ENCODE results near the gene MEIS1. TPM values are rescaled to one million over a fixed set of nuclear protein-coding genes. Genes with fewer than 3 reads are reported as not detected.

MEIS1 gene
- total and polyA plus RNA-seq, 2 of the 8 experiments (the other 6 are each of a cell fraction or from before 2014, with no cell fraction given) = 0.17 to 1.2 TPM

GRCh38 chr2:66512626-66513025, 77.7 kb downstream of the MEIS1 start:
- Histone ChIP-seq H3K27me3 (replicated peaks in 1 of 4; ENCODE audit: control insufficient read depth in 3 of 4, extremely low read depth in 1 of 4, insufficient read depth in 3 of 4, low read length in 3 of 4) (no peaks in the 10 kb centered on the region), H2AK5ac (ENCODE audit: low read depth, low read length) (no peak overlapping the region), H2BK20ac (ENCODE audit: low read length) (no peak overlapping the region), H2BK15ac (ENCODE audit: low read length) (no peak overlapping the region), H3K9me3 (ENCODE audit: insufficient read depth in 2 of 2, low read depth in 1 of 2, low read length in 1 of 2) (no peaks in the 10 kb centered on the region), H3K14ac (ENCODE audit: insufficient read length) (no peak overlapping the region), H4K5ac (ENCODE audit: insufficient read length, low read depth, low read length) (no peak overlapping the region), H3K79me2 (ENCODE audit: control insufficient read depth in 1 of 2, insufficient read depth in 2 of 2, low read length in 2 of 2) (no peaks in the 10 kb centered on the region), H3K56ac (replicated peaks; ENCODE audit: insufficient read length, low read depth, low read length) (no peak overlapping the region), H3K23me2 (ENCODE audit: low read depth, low read length) (no peaks in the 10 kb centered on the region), H2BK120ac (replicated peaks; ENCODE audit: low read depth, low read length) (no peak overlapping the region), H2AFZ (ENCODE audit: low read length) (no peak overlapping the region), H3K18ac (ENCODE audit: extremely low read depth, low read length) (no peak overlapping the region), H3K23ac (ENCODE audit: insufficient read length) (no peak overlapping the region), H4K20me1 (replicated peaks in 1 of 2; ENCODE audit: control insufficient read depth in 1 of 2, insufficient read depth in 2 of 2, low read length in 2 of 2) (no peaks in the 10 kb centered on the region), H3K36me3 (ENCODE audit: control insufficient read depth in 2 of 4, insufficient read depth in 4 of 4, low read length in 3 of 4) (no peaks in the 10 kb centered on the region), H2BK5ac (ENCODE audit: low read depth, low read length) (no peak overlapping the region), H3K4me1 (replicated peaks in 1 of 4; ENCODE audit: control insufficient read depth in 3 of 4, insufficient read depth in 4 of 4, low read length in 3 of 4) (peaks cover 4 to 16% (median 12%) of the 10 kb centered on the region in 4 experiments; a peak in 6 of 7 replicates), H2BK12ac (ENCODE audit: low read depth, low read length) (no peak overlapping the region), H3K27ac (ENCODE audit: low read depth, low read length) (no peak overlapping the region), H3K9ac (replicated peaks in 1 of 4; ENCODE audit: extremely low read depth in 1 of 4, low read depth in 3 of 4, low read length in 3 of 4) (no peak overlapping the region), H4K91ac (replicated peaks; ENCODE audit: insufficient read length, low read length) (no peak overlapping the region), H3K79me1 (ENCODE audit: low read depth, low read length) (no peaks in the 10 kb centered on the region), H4K8ac (ENCODE audit: extremely low read depth, insufficient read depth, low read length) (no peak overlapping the region), H3K4ac (replicated peaks; ENCODE audit: insufficient read length, low read depth, low read length) (no peak overlapping the region), H3K4me3 (ENCODE audit: extremely low read depth in 1 of 4, insufficient read depth in 2 of 4, low read depth in 3 of 4, low read length in 4 of 4) (no peak overlapping the region), H3K4me2 (ENCODE audit: insufficient read depth in 1 of 2, low read depth in 2 of 2, low read length in 2 of 2) (no peak overlapping the region)
- DNase-seq (ENCODE audit: low read depth in 1 of 2, low spot score in 2 of 2) = no peak
- no peak for FAIRE-seq
- POLR2A ChIA-PET (ENCODE audit: partially characterized antibody) = no interaction called here
- CTCF ChIA-PET (ENCODE audit: partially characterized antibody) = interaction anchor here (0.8 kb wide), 1 partner anchor 41 kb away, joined by 3 read pairs; no protein-coding TSS in a partner anchor
- no peak for TF ChIP-seq BCL11A (IDR thresholded peaks at IDR 0.05; ENCODE audit: low read depth in 2 of 2, low read length in 2 of 2)
- TF ChIP-seq TAF1 (IDR thresholded peaks at IDR 0.05; ENCODE audit: low read depth, low read length) = no peak
- TF ChIP-seq SIRT6 (IDR thresholded peaks at IDR 0.05; ENCODE audit: low read length) = no peak
- no peak for TF ChIP-seq TBP (IDR thresholded peaks at IDR 0.05; ENCODE audit: low read depth, low read length)
- TF ChIP-seq KDM4A (IDR thresholded peaks at IDR 0.05; ENCODE audit: low read depth, low read length, severe bottlenecking) = no peak
- no peak for TF ChIP-seq TCF12 (IDR thresholded peaks at IDR 0.05; ENCODE audit: low read depth, low read length)
- TF ChIP-seq SRF (IDR thresholded peaks at IDR 0.05; ENCODE audit: low read depth, low read length) = no peak
- no peak for TF ChIP-seq YY1 (IDR thresholded peaks at IDR 0.05; ENCODE audit: low read depth, low read length)
- TF ChIP-seq CTCF (IDR thresholded peaks at IDR 0.05; ENCODE audit: control extremely low read depth in 1 of 3, insufficient read depth in 1 of 3, low read depth in 1 of 3, low read length in 3 of 3) = no peak
- TF ChIP-seq NANOG (IDR thresholded peaks at IDR 0.05; ENCODE audit: insufficient read depth, low read depth, low read length, poor library complexity, severe bottlenecking) = no peak

All from H1 (cell line).